Peyer's patch (tissue), 4 donors: Measurements from ENCODE around the gene ALAS1. TPM values are rescaled to one million over a fixed set of nuclear protein-coding genes. Genes with fewer than 3 reads are reported as not detected.
A peak's percentile ranks its signal among the peaks of the same experiment; 100 is the strongest.

Source experiments
- DNase-seq, 3 donors: peaks; one replicate each; pipeline ENCODE4 v3.0.0-alpha.2; 2017 to 2019
- H3K27ac ChIP-seq, 4 donors: fragments of 200-600 bp; sonication (generic); one replicate each; pipeline ENCODE4 v1.5.1; 2016 to 2019
- H3K27me3 ChIP-seq, 2 donors: fragments of 200-600 bp; sonication (generic); one replicate each; pipeline ENCODE4 v1.5.1; 2019
- H3K36me3 ChIP-seq, 3 donors: fragments of 200-600 bp; sonication (generic); one replicate each; pipeline ENCODE4 v1.5.1; 2016 to 2019
- H3K4me1 ChIP-seq, 4 donors: fragments of 200-600 bp; sonication (generic); one replicate each; pipeline ENCODE4 v1.5.1; 2016 to 2019
- H3K4me3 ChIP-seq, 4 donors: fragments of 200-600 bp; sonication (generic); 1 replicate in 3 of 4; 2 replicates in 1 of 4; pipeline ENCODE4 v1.5.1; 2016 to 2019; ENCODE audit warnings: mild to moderate bottlenecking in 1 of 4
- H3K9me3 ChIP-seq, 4 donors: fragments of 200-600 bp; sonication (generic); one replicate each; pipeline ENCODE4 v1.5.1; 2016 to 2019; ENCODE audit warnings: mild to moderate bottlenecking in 1 of 4
- POLR2A ChIP-seq, 2 donors: fragments of 450-650 bp; IDR thresholded peaks; one replicate each; pipeline ENCODE4 v1.5.1; 2017; ENCODE audit warnings: antibody characterized with exemption in 2 of 2, mild to moderate bottlenecking in 2 of 2, moderate library complexity in 2 of 2
- total RNA-seq, 4 donors: library from RNA; depleted of rRNA; stranded (reverse); fragments of >200 nt; gene quantifications; one replicate each; pipeline ENCODE4 v1.1.0, GENCODE V29; 2016
- TF ChIP-seq, protein P1 (sequence below), 6 experiments: fragments of 450-650 bp in 4 of 6; fragments of 200-600 bp in 2 of 6; sonication (generic) in 1 of 6; IDR thresholded peaks; one replicate each; pipeline ENCODE4 v1.5.1; 2017 to 2019; ENCODE audit warnings: antibody characterized with exemption in 6 of 6, mild to moderate bottlenecking in 3 of 6, moderate library complexity in 1 of 6

Gene ALAS1
- total RNA-seq, 4 donors from 2014 or later, result 73.3 to 92.8 (median 89.8) TPM

DNA sequence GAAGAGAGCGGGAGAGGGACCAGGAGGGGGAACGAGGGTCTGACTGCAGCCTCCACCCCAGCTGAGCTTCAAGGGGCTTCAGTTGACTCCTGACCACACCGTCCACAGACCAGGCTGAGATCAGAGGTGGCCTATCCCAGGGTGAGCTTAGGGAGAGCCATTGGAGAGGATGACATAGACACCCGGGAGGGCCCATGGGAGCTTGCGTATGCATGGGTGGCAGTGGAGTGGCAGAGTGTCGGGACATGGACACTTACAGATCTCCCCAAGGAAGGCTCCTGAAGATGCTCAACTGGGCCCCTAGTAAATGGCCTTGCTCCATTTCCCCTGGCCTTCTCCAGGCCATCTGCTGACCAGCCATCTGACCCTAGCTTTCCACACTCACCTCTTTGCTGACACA lies 12.6 kb upstream of the ALAS1 start:
- DNase-seq, result no peak
- H3K27me3 ChIP-seq, result no peaks in the 10 kb centered on the region
- no peaks in the 10 kb centered on the region for H3K9me3 ChIP-seq
- H3K4me1 ChIP-seq, result no peaks in the 10 kb centered on the region
- no peak overlapping the region for H3K4me3 ChIP-seq
- no peak for TF ChIP-seq POLR2A (IDR thresholded peaks at IDR 0.05)
- TF ChIP-seq, protein P1, sequence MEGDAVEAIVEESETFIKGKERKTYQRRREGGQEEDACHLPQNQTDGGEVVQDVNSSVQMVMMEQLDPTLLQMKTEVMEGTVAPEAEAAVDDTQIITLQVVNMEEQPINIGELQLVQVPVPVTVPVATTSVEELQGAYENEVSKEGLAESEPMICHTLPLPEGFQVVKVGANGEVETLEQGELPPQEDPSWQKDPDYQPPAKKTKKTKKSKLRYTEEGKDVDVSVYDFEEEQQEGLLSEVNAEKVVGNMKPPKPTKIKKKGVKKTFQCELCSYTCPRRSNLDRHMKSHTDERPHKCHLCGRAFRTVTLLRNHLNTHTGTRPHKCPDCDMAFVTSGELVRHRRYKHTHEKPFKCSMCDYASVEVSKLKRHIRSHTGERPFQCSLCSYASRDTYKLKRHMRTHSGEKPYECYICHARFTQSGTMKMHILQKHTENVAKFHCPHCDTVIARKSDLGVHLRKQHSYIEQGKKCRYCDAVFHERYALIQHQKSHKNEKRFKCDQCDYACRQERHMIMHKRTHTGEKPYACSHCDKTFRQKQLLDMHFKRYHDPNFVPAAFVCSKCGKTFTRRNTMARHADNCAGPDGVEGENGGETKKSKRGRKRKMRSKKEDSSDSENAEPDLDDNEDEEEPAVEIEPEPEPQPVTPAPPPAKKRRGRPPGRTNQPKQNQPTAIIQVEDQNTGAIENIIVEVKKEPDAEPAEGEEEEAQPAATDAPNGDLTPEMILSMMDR (IDR thresholded peaks at IDR 0.05), result no peak
- no peak overlapping the region for H3K27ac ChIP-seq
- H3K36me3 ChIP-seq, result no peaks in the 10 kb centered on the region

DNA sequence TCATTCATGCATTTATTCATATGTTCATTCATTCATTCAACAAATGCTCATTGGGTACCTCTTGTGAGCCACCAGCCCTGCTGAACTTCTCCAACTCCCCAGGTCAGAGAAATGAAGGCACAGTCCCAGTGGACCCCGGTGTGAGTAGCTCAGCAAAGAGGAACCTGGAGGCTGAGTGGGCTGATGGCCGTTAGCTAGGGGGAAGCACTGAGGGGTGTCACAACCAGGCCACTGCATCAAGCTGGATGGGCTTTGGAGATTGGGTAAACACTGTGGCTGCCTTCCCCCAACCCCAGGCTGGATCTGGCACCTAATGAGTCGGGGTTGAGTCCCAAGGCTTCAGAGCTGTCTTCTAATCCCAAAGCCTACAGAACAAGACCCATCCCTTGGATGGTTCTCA lies 12.1 kb upstream of the ALAS1 start:
- no peaks in the 10 kb centered on the region for H3K36me3 ChIP-seq
- TF ChIP-seq POLR2A (IDR thresholded peaks at IDR 0.05), result no peak
- TF ChIP-seq, protein P1 (IDR thresholded peaks at IDR 0.05), result no peak
- H3K4me3 ChIP-seq, result no peak overlapping the region
- H3K27ac ChIP-seq, result no peak overlapping the region
- no peaks in the 10 kb centered on the region for H3K4me1 ChIP-seq
- H3K9me3 ChIP-seq, result no peaks in the 10 kb centered on the region
- DNase-seq, result no peak
- H3K27me3 ChIP-seq, result no peaks in the 10 kb centered on the region

DNA sequence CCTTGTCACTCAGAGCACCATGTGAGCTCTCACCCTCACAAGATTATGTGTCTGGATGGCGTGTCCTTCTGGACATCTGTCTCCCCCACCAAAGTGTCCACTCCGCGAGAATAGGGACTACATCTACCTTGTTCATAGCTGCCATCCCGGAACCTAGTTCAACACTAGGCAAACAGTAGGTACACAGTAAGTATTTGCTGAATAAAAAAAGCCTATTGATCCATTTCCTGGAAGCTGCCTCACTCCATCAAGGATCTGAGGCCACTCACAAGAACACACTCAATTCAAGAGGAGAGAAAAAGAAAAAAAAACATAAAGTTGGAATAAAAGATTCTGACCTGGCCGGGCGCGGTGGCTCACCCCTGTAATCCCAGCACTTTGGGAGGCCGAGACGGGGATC lies 11.2 kb upstream of the ALAS1 start:
- Histone ChIP-seq H3K4me3 (no peak overlapping the region), H3K4me1 (no peaks in the 10 kb centered on the region), H3K9me3 (no peaks in the 10 kb centered on the region), H3K27me3 (no peaks in the 10 kb centered on the region), H3K36me3 (no peaks in the 10 kb centered on the region), H3K27ac (no peak overlapping the region)
- TF ChIP-seq, protein P1 (IDR thresholded peaks at IDR 0.05), result no peak
- no peak for TF ChIP-seq POLR2A (IDR thresholded peaks at IDR 0.05)
- DNase-seq, result no peak

DNA sequence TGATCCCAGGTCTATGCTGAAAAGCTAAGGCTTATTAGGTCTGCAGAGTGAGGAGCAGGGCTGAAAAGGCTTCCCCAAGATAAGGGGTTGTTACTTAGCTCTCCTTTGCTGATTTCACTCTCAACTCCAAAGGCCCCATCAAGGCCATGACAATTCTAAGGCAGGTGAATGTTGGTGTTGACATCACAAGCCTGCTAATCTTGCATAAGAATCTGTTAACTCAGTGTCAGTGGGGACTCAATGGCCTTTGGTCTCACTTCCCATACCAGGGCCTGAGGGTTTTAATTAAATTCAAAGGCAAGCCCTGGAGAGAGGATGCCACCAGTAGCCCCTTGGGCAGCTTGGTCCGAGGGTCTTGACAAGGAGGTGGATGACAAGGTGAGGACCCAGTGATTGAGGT lies 9.4 kb upstream of the ALAS1 start:
- TF ChIP-seq POLR2A (IDR thresholded peaks at IDR 0.05), result no peak
- TF ChIP-seq, protein P1 (IDR thresholded peaks at IDR 0.05), result no peak
- Histone ChIP-seq H3K27ac (peak overlapping the region in 1 of 4 donors; percentile 13), H3K9me3 (no peaks in the 10 kb centered on the region), H3K27me3 (no peaks in the 10 kb centered on the region), H3K36me3 (no peaks in the 10 kb centered on the region), H3K4me3 (no peak overlapping the region), H3K4me1 (peaks cover 0 to 12% (median 0%) of the 10 kb centered on the region in 4 donors)
- DNase-seq, result no peak

DNA sequence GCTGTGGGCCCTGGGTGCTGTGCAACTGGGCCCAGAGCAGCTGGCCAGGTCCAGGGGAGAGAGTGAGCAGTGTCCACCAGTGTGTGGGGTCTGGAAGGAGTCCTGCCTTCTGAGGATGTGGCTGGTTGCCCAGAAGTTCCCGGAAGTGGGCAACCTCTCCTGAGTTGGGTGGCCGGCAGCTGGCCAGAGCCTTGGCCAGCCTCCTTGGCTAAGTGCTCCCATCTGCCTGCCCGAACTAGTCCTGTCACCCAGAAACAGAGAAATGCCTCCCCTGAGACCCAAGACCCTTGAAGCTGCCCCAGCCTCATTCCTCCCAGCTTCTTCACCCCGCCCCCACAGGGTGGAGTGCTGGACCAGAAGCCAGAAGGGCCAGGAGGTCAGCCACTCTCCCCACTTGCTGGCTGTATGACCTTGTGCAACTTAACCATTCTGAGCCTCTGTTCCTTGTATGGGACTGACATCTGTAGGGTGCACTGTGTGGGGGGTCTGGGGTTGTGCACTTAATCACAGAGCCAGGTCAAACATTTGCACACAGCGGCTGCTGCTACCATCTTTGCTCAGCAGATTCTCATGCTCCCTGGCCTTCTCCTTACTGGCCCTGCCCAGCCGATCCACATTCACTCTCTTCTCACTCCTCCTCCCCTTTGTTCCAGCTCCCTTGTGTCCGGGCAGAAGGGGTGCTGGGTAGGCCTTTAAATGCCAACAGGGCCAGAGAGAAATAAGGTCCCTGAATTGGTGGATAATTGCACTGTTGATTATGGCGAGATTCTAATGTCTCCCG lies 7.5 kb upstream of the ALAS1 start:
- Histone ChIP-seq H3K27me3 (no peaks in the 10 kb centered on the region), H3K27ac (peak overlapping the region in 3 of 4 donors; percentile 25 to 59 (median 29)), H3K9me3 (no peaks in the 10 kb centered on the region), H3K4me3 (no peak overlapping the region), H3K36me3 (no peaks in the 10 kb centered on the region), H3K4me1 (peaks cover 0 to 21% (median 0%) of the 10 kb centered on the region in 4 donors)
- DNase-seq, result no peak
- no peak for TF ChIP-seq POLR2A (IDR thresholded peaks at IDR 0.05)
- TF ChIP-seq, protein P1 (IDR thresholded peaks at IDR 0.05), result no peak
